PC-9 (cell line): ENCODE results near the gene LZTFL1.

ENCODE experiments used
- CTCF ChIP-seq: fragments of 200-600 bp; sonication (generic); conservative IDR thresholded peaks from 2 replicates; pipeline ENCODE4 v1.6.1; 2017; ENCODE audit warnings: mixed run types, antibody characterized with exemption, mild to moderate bottlenecking, moderate library complexity
- EZH2 ChIP-seq: fragments of 200-600 bp; sonication (generic); IDR thresholded peaks from 2 replicates; pipeline ENCODE4 v1.8.0; 2017; ENCODE audit warnings: antibody characterized with exemption, low read depth

- no peak for TF ChIP-seq CTCF
- TF ChIP-seq EZH2: no peak
Measured at GRCh38 chr3:45869638-45870037, 27.7 kb upstream of the LZTFL1 start.
